Activated T-cell treated with anti-CD3 and anti-CD28 coated beads, Interleukin-2, amount 50 U/mL, for 24 hours (primary cell): ENCODE data around the gene HOXA9.

Experiments used
- DNase-seq: peaks from one replicate; pipeline ENCODE4 v3.0.0-alpha.2; 2020
- H3K27ac Mint-ChIP-seq: 2 replicates; pipeline ENCODE4 v1.8.0; 2020; ENCODE audit warnings: mild to moderate bottlenecking, mixed read lengths
- H3K27me3 Mint-ChIP-seq: 2 replicates; pipeline ENCODE4 v1.8.0; 2020; ENCODE audit warnings: mixed read lengths
- H3K36me3 Mint-ChIP-seq: 2 replicates; pipeline ENCODE4 v1.8.0; 2020; ENCODE audit warnings: low read depth, mixed read lengths
- H3K4me1 Mint-ChIP-seq: 2 replicates; pipeline ENCODE4 v1.8.0; 2020; ENCODE audit warnings: low read depth, mixed read lengths
- H3K4me3 Mint-ChIP-seq: 2 replicates; pipeline ENCODE4 v1.8.0; 2020; ENCODE audit warnings: mild to moderate bottlenecking, moderate library complexity, mixed read lengths
- H3K9me3 Mint-ChIP-seq: 2 replicates; pipeline ENCODE4 v1.8.0; 2020; ENCODE audit warnings: mixed read lengths

HOXA9 gene

GRCh38 chr7:27203964-27204594, 38.7 kb upstream of the HOXA9 start:
- Mint-ChIP-seq H3K36me3 (no peaks in the 10 kb centered on the region), H3K9me3 (no peaks in the 10 kb centered on the region), H3K4me1 (peaks cover 38% of the 10 kb centered on the region), H3K27ac (no peak overlapping the region), H3K4me3 (no peak overlapping the region), H3K27me3 (peaks cover 92% of the 10 kb centered on the region)
- no peak for DNase-seq

GRCh38 chr7:27203365-27203953, 38.1 kb upstream of the HOXA9 start:
- no peak overlapping the region for H3K4me3 Mint-ChIP-seq
- H3K9me3 Mint-ChIP-seq: no peaks in the 10 kb centered on the region
- DNase-seq: no peak
- H3K27ac Mint-ChIP-seq: no peak overlapping the region
- no peaks in the 10 kb centered on the region for H3K36me3 Mint-ChIP-seq
- H3K27me3 Mint-ChIP-seq: peaks cover 92% of the 10 kb centered on the region
- peaks cover 40% of the 10 kb centered on the region for H3K4me1 Mint-ChIP-seq

- no peak for DNase-seq
- Mint-ChIP-seq H3K4me1 (peaks cover 40% of the 10 kb centered on the region), H3K36me3 (no peaks in the 10 kb centered on the region), H3K4me3 (no peak overlapping the region), H3K9me3 (no peaks in the 10 kb centered on the region), H3K27ac (no peak overlapping the region), H3K27me3 (peaks cover 92% of the 10 kb centered on the region)
Observed at GRCh38 chr7:27202862-27203134, 37.5 kb upstream of the HOXA9 start.

GRCh38 chr7:27202018-27202861, 36.9 kb upstream of the HOXA9 start:
- H3K9me3 Mint-ChIP-seq: no peaks in the 10 kb centered on the region
- no peak overlapping the region for H3K27ac Mint-ChIP-seq
- H3K36me3 Mint-ChIP-seq: no peaks in the 10 kb centered on the region
- H3K4me1 Mint-ChIP-seq: peaks cover 40% of the 10 kb centered on the region
- peaks cover 92% of the 10 kb centered on the region for H3K27me3 Mint-ChIP-seq
- DNase-seq: no peak
- H3K4me3 Mint-ChIP-seq: peak overlapping the region; percentile 8

- Mint-ChIP-seq H3K27me3 (peaks cover 91% of the 10 kb centered on the region), H3K27ac (no peak overlapping the region), H3K36me3 (no peaks in the 10 kb centered on the region), H3K4me1 (peaks cover 40% of the 10 kb centered on the region), H3K4me3 (no peak overlapping the region), H3K9me3 (no peaks in the 10 kb centered on the region)
- no peak for DNase-seq
Observed at GRCh38 chr7:27201580-27202017, 36.3 kb upstream of the HOXA9 start.

- Mint-ChIP-seq H3K27me3 (peaks cover 90% of the 10 kb centered on the region), H3K27ac (peak overlapping the region; percentile 69), H3K4me3 (peak overlapping the region; percentile 68), H3K4me1 (peaks cover 39% of the 10 kb centered on the region), H3K36me3 (no peaks in the 10 kb centered on the region), H3K9me3 (no peaks in the 10 kb centered on the region)
- DNase-seq: peak; percentile 36
Observed at GRCh38 chr7:27200761-27201579, 35.6 kb upstream of the HOXA9 start.

GRCh38 chr7:27199849-27200760, 34.8 kb upstream of the HOXA9 start, which contains the start of gene HOXA13:
Gene HOXA13 (minus strand): TSS chr7:27200091. CDS start chr7:27200077, 14 bp downstream.
- H3K27ac Mint-ChIP-seq: peak within 1 kb of the TSS; percentile 69

GRCh38 chr7:27198871-27199801, 33.8 kb upstream of the HOXA9 start:
- peak overlapping the region; percentile 57 for H3K27ac Mint-ChIP-seq
- H3K36me3 Mint-ChIP-seq: no peaks in the 10 kb centered on the region
- H3K9me3 Mint-ChIP-seq: no peaks in the 10 kb centered on the region
- H3K27me3 Mint-ChIP-seq: peaks cover 88% of the 10 kb centered on the region
- H3K4me1 Mint-ChIP-seq: peaks cover 26% of the 10 kb centered on the region
- peak overlapping the region; percentile 59 for H3K4me3 Mint-ChIP-seq
- DNase-seq: peak; percentile 57

More at GRCh38 chr7:27199849-27200760, 34.8 kb upstream of the HOXA9 start, which contains the start of gene HOXA13:
- H3K4me3 Mint-ChIP-seq: peak within 1 kb of the TSS; percentile 72
- H3K36me3 Mint-ChIP-seq: no peaks in the 10 kb centered on the region
- peaks cover 31% of the 10 kb centered on the region for H3K4me1 Mint-ChIP-seq
- no peaks in the 10 kb centered on the region for H3K9me3 Mint-ChIP-seq
- peaks cover 88% of the 10 kb centered on the region for H3K27me3 Mint-ChIP-seq
- DNase-seq: peak; percentile 52

GRCh38 chr7:27198138-27198841, 33.0 kb upstream of the HOXA9 start:
- peak; percentile 41 for DNase-seq
- Mint-ChIP-seq H3K36me3 (no peaks in the 10 kb centered on the region), H3K4me3 (no peak overlapping the region), H3K27ac (no peak overlapping the region), H3K9me3 (no peaks in the 10 kb centered on the region), H3K4me1 (peaks cover 28% of the 10 kb centered on the region), H3K27me3 (peaks cover 88% of the 10 kb centered on the region)

- Mint-ChIP-seq H3K4me3 (no peak overlapping the region), H3K27me3 (peaks cover 86% of the 10 kb centered on the region), H3K27ac (no peak overlapping the region), H3K4me1 (peaks cover 32% of the 10 kb centered on the region), H3K9me3 (no peaks in the 10 kb centered on the region), H3K36me3 (no peaks in the 10 kb centered on the region)
- no peak for DNase-seq
Observed at GRCh38 chr7:27197137-27198042, 32.1 kb upstream of the HOXA9 start.

GRCh38 chr7:27196287-27196767, 31.0 kb upstream of the HOXA9 start:
- Mint-ChIP-seq H3K36me3 (no peaks in the 10 kb centered on the region), H3K27me3 (peaks cover 86% of the 10 kb centered on the region), H3K4me3 (no peak overlapping the region), H3K9me3 (no peaks in the 10 kb centered on the region), H3K27ac (no peak overlapping the region), H3K4me1 (peaks cover 27% of the 10 kb centered on the region)
- DNase-seq: peak; percentile 88
